ENCODE data around the gene KCTD15. TPM values are rescaled to one million over a fixed set of nuclear protein-coding genes. Genes with fewer than 3 reads are reported as not detected.

The KCTD15 gene
- total RNA-seq, 2 donors from 2014 or later: 13.8 to 15.1 TPM

DNA sequence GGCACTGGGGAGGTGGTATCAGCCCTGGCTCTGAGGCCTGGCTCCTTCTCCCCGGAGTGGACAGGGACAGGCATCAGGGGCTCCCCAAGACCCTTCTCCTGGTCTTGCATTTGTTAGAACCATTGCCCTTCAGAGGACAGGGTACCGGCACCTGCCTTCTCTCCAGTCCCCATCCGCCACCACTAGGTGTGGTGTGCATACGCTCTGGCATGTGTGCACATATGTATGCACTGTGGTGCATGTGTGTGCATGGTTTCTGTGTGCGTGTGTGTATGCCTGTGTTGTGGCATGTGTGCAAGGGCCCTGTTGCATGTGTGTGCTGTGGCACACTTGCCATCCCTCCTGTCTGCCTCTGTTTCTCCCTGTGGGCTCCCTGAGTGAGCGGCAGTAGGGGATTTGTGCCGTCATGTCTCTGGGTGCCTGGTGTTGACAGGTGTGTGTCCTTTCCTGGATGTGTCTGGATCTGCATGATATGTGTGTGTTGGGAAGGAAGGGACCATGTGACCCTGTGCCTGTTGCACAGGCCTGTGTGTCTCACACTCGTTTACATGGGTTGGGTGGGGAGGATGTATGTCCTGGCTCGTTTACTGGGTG is 9.3 kb downstream of the KCTD15 start:
- Mint-ChIP-seq H3K4me3 (peak overlapping the region; percentile 77), H3K36me3 (ENCODE audit: low read depth) (no peaks in the 10 kb centered on the region), H3K4me1 (peaks cover 24% of the 10 kb centered on the region), H3K27me3 (no peaks in the 10 kb centered on the region), H3K27ac (peak overlapping the region; percentile 81)
- ATAC-seq: peak; percentile 18
- H3K9me3 ChIP-seq (ENCODE audit: control insufficient read depth, low read length, poor library complexity, severe bottlenecking): no peaks in the 10 kb centered on the region
- DNase-seq: no peak

DNA sequence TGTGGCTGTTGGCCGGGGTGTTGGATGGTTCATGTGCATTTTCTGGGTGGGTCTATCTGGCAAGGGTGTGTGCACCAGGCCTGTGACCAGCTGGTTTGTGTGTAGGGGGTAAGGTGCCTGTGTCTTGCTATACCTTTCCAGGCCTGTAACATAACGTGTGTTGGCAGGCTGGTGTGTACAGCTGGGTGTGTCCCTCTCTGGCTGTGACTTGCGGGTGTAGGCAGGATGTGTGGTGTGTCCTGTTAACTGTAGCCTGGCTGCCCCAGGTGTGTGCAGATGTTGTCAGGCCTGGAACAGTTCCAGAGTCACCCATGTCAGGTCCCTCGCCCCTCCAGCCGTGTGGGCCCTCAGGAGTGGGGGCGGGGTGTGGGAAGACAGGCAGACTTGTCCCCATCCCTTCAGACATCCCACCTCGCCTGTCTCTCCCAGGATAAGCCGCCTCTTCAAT is 9.8 kb downstream of the KCTD15 start:
- Mint-ChIP-seq H3K27me3 (no peaks in the 10 kb centered on the region), H3K4me3 (peak overlapping the region; percentile 77), H3K27ac (peak overlapping the region; percentile 81), H3K36me3 (ENCODE audit: low read depth) (no peaks in the 10 kb centered on the region), H3K4me1 (peaks cover 24% of the 10 kb centered on the region)
- DNase-seq: no peak
- H3K9me3 ChIP-seq (ENCODE audit: control insufficient read depth, low read length, poor library complexity, severe bottlenecking): no peaks in the 10 kb centered on the region
- peak; percentile 72 for ATAC-seq

DNA sequence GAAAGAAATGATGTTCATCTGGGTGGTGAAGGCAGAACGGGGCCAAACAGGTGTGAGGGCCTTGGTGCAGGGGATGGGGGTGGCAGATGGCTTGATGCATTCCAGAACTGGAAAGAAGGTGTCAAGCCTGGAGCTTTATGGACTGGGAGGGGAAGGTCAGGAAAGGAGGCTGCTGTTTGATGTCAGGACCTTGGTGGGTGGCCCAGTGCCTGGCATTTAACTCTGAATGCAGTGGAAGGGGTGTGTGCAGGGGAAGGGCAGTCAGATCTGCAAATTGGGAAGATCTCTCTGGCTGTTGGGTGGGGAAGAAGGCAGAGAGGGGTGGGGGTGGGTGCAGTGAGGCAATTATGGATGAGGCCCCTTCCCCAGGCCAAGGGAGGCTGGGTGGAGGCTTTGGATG is 11.7 kb downstream of the KCTD15 start:
- ATAC-seq: no peak
- Mint-ChIP-seq H3K27ac (peak overlapping the region; percentile 21), H3K4me3 (no peak overlapping the region), H3K27me3 (no peaks in the 10 kb centered on the region), H3K36me3 (ENCODE audit: low read depth) (no peaks in the 10 kb centered on the region), H3K4me1 (peaks cover 20% of the 10 kb centered on the region)
- DNase-seq: no peak
- H3K9me3 ChIP-seq (ENCODE audit: control insufficient read depth, low read length, poor library complexity, severe bottlenecking): no peaks in the 10 kb centered on the region

DNA sequence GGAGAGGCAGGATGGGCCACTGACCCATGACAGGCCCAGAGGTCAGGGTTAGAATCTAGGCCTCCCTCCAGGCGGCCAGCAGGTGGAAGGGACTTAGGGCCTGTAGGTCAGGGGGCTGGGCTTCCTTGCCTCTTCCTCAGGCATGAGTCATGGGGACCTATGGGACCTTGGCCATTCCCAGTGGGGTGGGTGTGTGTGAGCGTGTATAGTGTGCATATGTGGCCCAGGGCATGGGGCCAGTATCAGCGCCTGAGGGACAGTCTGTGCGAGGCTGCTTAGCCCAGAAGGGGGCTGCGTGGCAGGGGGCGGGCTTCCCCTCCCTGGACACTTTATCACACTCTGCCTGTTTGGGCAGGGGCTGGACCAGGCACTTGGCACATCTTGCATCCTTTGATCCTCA is 13.3 kb downstream of the KCTD15 start:
- H3K4me1 Mint-ChIP-seq: peaks cover 19% of the 10 kb centered on the region

DNA sequence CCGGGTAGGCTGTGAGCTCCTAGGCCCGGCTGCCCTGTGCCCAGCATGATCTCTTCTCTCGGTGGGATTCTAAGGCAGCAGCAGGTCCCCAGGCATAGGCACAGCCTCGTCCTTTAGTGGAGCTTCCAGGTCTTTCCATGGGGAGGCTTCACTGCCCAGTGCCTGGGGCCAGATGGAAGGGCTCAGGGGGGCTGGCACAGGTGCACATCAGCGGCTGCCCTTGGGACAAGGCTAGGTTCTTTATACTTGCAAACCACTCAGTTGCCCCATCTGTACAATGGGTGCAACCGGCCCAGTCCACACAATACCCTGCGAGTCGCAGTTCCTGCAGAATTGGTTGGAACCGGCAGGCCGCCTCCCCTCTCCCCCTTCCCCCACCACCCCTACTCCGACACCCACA is 14.2 kb downstream of the KCTD15 start:
- Mint-ChIP-seq H3K4me3 (no peak overlapping the region), H3K4me1 (peaks cover 18% of the 10 kb centered on the region), H3K27me3 (no peaks in the 10 kb centered on the region), H3K27ac (no peak overlapping the region), H3K36me3 (ENCODE audit: low read depth) (no peaks in the 10 kb centered on the region)
- ATAC-seq (no peak), DNase-seq (no peak)
- no peaks in the 10 kb centered on the region for H3K9me3 ChIP-seq (ENCODE audit: control insufficient read depth, low read length, poor library complexity, severe bottlenecking)

More for the DNA sequence above, 13.3 kb downstream of the KCTD15 start:
- ATAC-seq (no peak), DNase-seq (no peak)
- Mint-ChIP-seq H3K27ac (no peak overlapping the region), H3K36me3 (ENCODE audit: low read depth) (no peaks in the 10 kb centered on the region), H3K4me3 (no peak overlapping the region), H3K27me3 (no peaks in the 10 kb centered on the region)
- no peaks in the 10 kb centered on the region for H3K9me3 ChIP-seq (ENCODE audit: control insufficient read depth, low read length, poor library complexity, severe bottlenecking)

DNA sequence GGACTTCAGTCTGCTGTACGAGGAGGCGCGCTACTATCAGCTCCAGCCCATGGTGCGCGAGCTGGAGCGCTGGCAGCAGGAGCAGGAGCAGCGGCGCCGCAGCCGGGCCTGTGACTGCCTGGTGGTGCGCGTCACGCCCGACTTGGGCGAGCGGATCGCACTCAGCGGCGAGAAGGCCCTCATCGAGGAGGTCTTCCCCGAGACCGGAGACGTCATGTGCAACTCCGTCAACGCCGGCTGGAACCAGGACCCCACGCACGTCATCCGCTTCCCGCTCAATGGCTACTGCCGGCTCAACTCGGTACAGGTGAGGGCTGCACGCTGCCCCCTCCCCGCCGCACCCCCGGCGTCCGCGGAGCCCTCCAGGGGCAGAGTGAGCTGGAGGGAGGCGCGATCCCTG is 14.6 kb downstream of the KCTD15 start:
- no peak for ATAC-seq
- peaks cover 14% of the 10 kb centered on the region for H3K4me1 Mint-ChIP-seq
- H3K27me3 Mint-ChIP-seq: no peaks in the 10 kb centered on the region
- no peak for DNase-seq
- no peak overlapping the region for H3K4me3 Mint-ChIP-seq
- no peaks in the 10 kb centered on the region for H3K36me3 Mint-ChIP-seq (ENCODE audit: low read depth)
- no peak overlapping the region for H3K27ac Mint-ChIP-seq
- no peaks in the 10 kb centered on the region for H3K9me3 ChIP-seq (ENCODE audit: control insufficient read depth, low read length, poor library complexity, severe bottlenecking)

DNA sequence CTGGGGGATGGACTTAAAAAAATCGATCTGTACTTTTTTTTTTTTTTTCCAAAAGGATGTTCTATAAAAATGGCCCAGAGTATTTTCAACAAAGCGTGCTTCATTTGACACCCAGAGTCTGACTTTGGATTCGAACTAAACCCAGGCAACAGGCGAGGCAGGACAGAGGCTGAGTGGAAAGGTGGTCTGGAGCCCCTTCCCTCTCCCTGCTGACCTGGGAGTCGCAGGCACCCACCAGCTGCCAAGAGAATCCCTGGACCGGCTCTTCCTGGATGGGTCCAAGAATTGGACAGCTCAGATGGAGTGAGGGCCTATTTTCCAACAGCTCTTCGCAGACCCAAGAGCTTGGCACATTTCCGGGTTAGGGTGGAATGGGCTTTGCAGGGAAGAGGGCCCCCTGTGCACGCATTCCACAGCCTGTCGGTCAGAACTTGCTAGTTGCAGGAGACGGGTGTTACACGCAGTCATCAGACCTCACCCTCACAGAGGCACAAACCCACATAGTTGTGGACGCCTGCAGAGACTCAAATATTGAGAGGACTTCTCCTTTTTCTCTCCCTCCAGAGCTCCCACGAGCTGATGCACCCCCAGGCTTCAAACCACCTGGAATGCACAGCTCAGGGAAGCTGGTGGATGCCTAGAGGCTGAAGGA is 15.2 kb downstream of the KCTD15 start:
- Mint-ChIP-seq H3K36me3 (ENCODE audit: low read depth) (no peaks in the 10 kb centered on the region), H3K4me1 (peaks cover 9% of the 10 kb centered on the region), H3K27me3 (no peaks in the 10 kb centered on the region), H3K27ac (no peak overlapping the region), H3K4me3 (no peak overlapping the region)
- no peaks in the 10 kb centered on the region for H3K9me3 ChIP-seq (ENCODE audit: control insufficient read depth, low read length, poor library complexity, severe bottlenecking)
- ATAC-seq: no peak
- no peak for DNase-seq

DNA sequence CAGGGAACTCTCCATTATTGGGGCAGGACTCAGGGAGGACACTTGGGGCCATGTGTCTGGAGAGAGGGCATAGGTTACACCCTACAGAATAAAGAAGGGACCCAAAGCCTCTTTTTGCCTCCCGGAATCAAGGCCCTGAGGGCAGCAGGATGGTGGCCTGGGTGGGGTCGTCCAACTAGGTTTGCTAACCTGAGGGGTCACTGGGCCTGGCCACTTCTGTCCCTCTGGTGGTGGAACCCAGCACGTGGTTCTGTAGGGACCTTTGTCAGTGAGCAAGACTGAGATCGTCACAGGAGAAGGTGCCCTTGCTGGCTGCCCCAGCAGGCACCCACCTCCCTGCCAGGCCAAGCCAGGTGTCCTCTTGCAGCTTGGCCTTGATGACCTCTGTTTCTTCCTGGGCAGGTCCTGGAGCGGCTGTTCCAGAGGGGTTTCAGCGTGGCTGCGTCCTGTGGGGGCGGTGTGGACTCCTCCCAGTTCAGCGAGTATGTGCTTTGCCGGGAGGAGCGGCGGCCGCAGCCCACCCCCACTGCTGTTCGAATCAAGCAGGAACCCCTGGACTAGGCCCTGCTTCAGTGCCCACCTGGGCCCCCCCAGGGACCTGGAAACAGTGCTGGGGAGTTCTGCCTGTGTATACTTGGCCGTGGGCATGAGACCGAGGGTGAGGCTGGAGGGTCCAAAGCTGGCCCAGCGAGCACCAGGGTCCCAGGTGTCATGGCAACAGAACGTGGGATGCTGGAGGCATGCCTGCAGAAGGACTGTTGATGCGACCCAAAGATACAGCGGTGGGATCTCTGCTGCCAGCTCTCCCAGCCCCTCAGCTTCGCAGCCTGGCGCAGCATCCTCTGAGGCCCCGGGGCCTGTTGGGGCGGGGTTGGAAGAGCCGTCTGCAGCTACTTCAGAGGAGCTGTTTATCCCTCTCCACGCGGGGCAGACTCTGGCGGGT is 16.0 kb downstream of the KCTD15 start:
- DNase-seq: no peak
- no peaks in the 10 kb centered on the region for H3K36me3 Mint-ChIP-seq (ENCODE audit: low read depth)
- ATAC-seq: no peak
- no peaks in the 10 kb centered on the region for H3K9me3 ChIP-seq (ENCODE audit: control insufficient read depth, low read length, poor library complexity, severe bottlenecking)
- H3K4me3 Mint-ChIP-seq: no peak overlapping the region
- H3K27ac Mint-ChIP-seq: no peak overlapping the region
- H3K4me1 Mint-ChIP-seq: peaks cover 11% of the 10 kb centered on the region
- no peaks in the 10 kb centered on the region for H3K27me3 Mint-ChIP-seq

DNA sequence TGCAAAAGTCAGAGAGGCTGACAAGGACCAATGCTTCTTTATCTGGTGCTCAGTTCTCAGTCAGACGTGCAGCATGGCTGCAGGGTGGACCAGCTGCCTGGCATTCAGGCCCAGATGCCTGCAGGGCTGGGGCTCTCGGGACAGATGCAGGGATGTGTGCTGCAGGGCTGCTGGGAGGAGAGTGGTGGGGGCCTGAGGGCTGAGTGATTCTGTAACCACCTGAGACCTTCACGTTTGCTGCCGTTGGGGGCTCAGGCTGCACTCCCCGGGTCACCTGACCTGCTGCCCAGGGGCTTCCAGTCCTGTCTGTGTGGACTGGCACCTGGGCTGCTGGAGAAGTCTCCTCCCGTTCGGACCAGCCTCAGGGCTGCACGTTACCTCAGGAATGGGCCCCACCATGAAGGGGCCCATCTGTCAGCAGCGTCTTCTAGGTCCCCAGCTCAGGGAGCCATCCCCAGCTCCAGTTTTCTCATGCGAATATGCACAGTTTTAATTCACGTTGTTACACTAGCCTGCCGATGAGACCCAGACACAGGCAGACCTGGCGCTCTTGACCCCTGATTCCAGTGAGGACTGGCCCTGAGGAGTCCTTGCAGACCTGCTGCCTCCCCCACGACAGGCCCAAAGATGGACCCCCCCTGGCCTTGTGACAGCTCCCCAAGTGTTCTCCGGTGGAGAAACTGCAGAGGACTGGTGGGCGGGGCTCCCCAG is 16.9 kb downstream of the KCTD15 start:
- no peak for ATAC-seq
- peaks cover 5% of the 10 kb centered on the region for H3K4me1 Mint-ChIP-seq
- no peaks in the 10 kb centered on the region for H3K36me3 Mint-ChIP-seq (ENCODE audit: low read depth)
- no peak overlapping the region for H3K4me3 Mint-ChIP-seq
- H3K9me3 ChIP-seq (ENCODE audit: control insufficient read depth, low read length, poor library complexity, severe bottlenecking): no peaks in the 10 kb centered on the region
- H3K27ac Mint-ChIP-seq: peak overlapping the region; percentile 39
- no peak for DNase-seq
- H3K27me3 Mint-ChIP-seq: no peaks in the 10 kb centered on the region

DNA sequence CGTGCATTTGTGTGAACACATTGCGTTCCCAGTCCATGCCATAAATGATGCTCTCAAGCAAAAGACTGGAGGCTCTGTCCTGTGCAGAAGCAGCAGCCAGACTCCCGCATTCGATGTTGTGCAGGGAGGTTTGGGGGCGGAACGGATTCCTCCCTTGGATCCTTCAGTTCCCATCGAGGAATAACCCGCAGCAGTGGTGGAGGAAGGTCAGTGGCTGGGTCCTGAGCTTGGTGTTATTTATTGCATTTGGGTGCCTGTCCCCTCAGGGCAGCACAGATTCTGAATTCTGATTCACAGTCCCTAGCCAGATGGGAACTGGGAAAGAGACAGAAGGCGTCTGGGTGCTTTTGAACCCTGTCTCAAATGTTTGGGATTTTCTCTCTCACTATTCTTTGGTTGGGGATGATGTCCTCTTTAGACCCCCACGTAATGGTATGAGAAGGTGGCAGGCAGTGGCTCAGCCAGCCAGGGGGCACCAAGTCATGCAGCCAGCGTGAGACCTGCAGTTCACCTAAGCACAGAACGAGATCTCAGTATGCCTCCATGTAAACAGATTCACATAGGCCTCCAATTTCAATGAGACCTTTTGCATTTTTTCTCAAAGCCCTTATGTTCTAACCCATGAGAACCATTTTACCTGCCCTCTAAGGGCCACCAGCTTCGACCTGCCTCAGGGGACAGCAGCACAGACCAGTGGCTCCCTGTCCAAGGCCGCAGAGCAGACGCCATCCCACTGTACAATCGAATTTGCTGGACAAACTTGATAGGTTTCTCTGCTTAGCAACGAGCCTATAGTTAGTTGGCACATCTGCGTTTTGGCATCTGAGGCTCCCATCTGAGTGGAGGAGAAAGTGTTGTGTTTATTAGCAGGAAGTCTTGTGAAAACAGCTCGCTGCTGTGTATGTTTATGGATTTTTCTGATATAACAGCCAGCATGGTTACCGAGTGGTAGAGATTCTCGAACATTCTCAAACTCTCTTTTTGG is 17.8 kb downstream of the KCTD15 start:
- no peak overlapping the region for H3K4me3 Mint-ChIP-seq
- H3K27me3 Mint-ChIP-seq: no peaks in the 10 kb centered on the region
- H3K9me3 ChIP-seq (ENCODE audit: control insufficient read depth, low read length, poor library complexity, severe bottlenecking): no peaks in the 10 kb centered on the region
- no peak for DNase-seq
- no peaks in the 10 kb centered on the region for H3K36me3 Mint-ChIP-seq (ENCODE audit: low read depth)
- peaks cover 10% of the 10 kb centered on the region for H3K4me1 Mint-ChIP-seq
- peak overlapping the region; percentile 39 for H3K27ac Mint-ChIP-seq
- ATAC-seq: no peak

DNA sequence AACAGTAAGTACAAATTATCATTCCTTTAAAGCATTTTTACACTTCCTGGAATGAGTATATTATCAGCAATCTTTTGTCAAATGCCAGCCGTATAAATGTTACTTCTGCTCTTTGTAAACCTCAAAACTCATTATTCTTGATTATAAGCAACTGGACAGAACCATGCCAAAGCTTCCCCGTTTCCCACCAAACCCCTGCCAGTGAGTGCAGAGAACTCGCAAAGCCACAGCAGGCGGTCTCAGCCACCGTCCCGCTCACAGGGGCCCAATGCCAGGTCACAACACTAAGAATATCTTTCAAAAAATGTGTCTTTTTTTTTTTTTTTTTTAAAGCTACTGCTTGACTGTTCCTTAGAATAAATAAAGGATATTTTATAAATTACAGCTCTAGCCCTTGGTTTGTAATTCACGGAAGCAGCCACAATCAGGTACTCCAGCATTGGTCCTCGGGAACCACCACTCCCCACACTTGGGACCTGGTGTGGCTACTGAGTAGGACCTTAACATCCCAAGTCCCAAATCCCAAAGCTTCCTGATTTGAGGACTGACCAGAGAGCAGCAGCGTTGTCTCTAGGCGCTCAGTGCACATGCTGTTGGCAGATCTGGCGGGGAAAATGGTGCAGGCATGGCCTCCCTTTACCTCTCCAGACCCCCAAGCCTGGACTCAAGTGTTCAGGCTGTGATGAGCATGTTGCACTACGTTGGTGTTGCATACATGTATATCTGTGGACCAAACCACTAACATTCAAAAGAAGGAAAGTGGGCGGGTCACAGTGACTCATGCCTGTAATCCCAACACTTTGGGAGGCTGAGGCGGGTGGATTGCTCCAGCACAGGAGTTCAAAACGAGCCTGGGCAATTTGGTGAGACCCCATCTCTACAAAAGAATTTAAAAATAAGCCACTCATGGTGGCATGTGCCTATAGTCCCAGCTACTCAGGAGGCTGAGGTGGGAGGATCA is 19.0 kb downstream of the KCTD15 start:
- Mint-ChIP-seq H3K36me3 (ENCODE audit: low read depth) (no peaks in the 10 kb centered on the region), H3K27ac (no peak overlapping the region), H3K27me3 (no peaks in the 10 kb centered on the region), H3K4me1 (peaks cover 12% of the 10 kb centered on the region), H3K4me3 (no peak overlapping the region)
- ATAC-seq: no peak
- DNase-seq: no peak
- H3K9me3 ChIP-seq (ENCODE audit: control insufficient read depth, low read length, poor library complexity, severe bottlenecking): no peaks in the 10 kb centered on the region
